A673 (cell line): Measurements from ENCODE around the gene PIAS1.
A peak's percentile ranks its signal among the peaks of the same experiment; 100 is the strongest.

Source experiments
- EZH2 ChIP-seq: fragments of 200-600 bp; sonication (generic); IDR thresholded peaks from 2 replicates; pipeline ENCODE4 v1.6.1; 2017; ENCODE audit warnings: borderline replicate concordance, low read depth, mild to moderate bottlenecking, mixed read lengths, antibody characterized with exemption, low read length; ENCODE audit not compliant: poor library complexity, severe bottlenecking
- TF ChIP-seq, protein P1 (sequence below): fragments of 300-800, 200-600 bp; sonication (generic); conservative IDR thresholded peaks from 2 replicates; pipeline ENCODE4 v1.5.1; 2017; ENCODE audit warnings: low read depth, mild to moderate bottlenecking, antibody characterized with exemption, low read length, moderate library complexity, mixed read lengths

DNA sequence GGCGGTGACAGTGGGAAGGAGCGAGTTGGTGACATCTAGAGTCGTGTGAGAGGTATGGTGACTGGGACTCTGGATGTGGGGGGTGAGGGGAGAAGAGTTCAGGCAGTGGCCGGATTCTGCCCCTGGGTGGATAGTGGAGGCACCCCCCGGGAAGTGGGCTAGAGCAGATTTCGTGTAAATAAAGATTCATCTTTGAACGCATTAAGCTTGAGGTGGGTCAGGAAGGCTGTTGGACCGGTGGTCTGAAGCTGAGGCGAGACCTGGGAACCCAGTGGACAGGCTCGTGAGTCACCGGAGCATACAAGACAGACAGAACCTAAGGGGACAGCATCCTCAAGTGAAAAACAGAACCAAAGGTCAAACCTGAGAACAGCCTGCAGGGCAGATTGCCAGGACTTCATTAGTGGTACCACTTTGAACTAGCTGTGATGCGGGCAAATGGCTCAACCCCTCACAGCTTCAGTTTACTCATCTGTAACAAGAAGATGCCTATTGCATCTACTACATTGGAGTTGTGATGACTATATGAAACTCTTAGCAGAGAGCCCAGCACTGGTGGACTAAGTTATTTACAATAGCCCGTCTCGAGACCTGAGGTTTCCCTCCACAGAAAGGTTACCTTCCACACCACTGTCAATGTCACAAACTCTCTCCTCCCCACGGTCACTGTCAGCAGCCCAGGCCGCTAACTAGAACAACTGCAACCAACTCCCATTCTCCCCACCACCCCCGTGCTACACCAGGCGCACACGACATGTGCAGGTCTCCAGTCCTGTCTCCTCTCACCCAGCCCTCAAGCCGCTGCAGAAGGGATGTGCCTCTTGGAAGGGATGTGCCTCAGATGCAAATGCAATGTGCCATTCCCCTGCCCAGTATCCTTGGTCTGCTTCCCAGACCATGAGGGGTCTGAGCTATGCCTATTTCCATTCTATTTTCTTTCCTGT, 176.3 kb downstream of the PIAS1 start:
- TF ChIP-seq, protein P1, sequence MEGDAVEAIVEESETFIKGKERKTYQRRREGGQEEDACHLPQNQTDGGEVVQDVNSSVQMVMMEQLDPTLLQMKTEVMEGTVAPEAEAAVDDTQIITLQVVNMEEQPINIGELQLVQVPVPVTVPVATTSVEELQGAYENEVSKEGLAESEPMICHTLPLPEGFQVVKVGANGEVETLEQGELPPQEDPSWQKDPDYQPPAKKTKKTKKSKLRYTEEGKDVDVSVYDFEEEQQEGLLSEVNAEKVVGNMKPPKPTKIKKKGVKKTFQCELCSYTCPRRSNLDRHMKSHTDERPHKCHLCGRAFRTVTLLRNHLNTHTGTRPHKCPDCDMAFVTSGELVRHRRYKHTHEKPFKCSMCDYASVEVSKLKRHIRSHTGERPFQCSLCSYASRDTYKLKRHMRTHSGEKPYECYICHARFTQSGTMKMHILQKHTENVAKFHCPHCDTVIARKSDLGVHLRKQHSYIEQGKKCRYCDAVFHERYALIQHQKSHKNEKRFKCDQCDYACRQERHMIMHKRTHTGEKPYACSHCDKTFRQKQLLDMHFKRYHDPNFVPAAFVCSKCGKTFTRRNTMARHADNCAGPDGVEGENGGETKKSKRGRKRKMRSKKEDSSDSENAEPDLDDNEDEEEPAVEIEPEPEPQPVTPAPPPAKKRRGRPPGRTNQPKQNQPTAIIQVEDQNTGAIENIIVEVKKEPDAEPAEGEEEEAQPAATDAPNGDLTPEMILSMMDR, result peak; percentile 33; the same call in 1 of the 2 replicates
- TF ChIP-seq EZH2, result no peak
